NCI-H82 treated with DMSO at 0.1 percent for 48 hours (cell line): ENCODE data around the gene NCAM2.
"Not testable (repeated sequence)": the region's sequence is repeated elsewhere in the genome, so short reads cannot be mapped to it uniquely, and the experiment has no call there.

ENCODE experiments used
- DNase-seq: peaks from one replicate; lab custom pipeline; 2025; ENCODE audit not compliant: unreplicated experiment; lab: John Stamatoyannopoulos, UW

Gene NCAM2

DNA sequence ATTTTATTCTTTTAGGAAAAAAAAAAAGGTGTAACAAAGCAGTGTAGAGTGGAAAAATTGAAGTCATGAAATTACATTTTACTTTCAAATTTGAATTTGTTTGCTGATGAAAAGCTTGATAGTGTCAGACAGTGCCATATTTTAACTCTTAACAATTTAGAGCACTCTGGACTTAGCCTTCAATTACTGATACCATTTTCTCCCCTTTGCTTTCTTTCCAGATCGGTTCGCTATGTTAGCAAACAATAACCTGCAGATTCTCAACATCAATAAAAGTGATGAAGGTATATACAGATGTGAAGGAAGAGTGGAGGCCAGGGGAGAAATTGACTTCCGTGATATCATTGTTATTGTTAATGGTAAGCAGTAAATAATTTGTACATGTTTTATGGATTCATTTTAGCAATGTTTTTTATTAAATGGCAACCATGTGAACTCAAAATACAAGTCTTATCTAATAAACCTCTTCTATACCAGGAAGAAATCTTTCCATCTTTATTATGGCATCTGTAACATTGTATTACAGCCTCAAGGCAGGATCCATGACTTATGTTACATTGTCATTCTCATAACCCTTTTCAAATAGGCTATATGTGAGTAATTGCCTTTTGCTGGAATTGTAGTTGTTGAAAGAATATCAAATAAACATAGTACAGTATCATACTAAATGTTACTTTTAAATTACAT is 293.8 kb downstream of the NCAM2 start:
- DNase-seq, result no peak

DNA sequence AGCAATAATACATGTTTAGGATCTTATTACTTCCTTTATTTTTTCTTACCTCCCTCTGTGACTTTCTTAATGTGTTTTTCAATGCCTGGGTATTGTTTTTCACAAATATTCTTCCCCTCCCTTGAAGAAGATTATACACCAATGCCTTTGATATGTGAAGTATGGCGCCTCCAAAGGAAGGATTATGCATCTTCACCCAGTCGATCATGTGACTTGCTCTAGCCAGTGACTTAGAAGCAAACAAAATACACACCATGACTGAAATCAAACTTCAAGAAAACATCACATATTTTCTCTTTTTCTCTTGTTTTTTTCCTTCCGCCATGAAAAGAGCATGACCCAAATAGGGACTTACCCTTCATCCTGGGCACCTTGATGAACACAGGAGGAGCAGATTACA is 297.1 kb downstream of the NCAM2 start:
- DNase-seq, result no peak

DNA sequence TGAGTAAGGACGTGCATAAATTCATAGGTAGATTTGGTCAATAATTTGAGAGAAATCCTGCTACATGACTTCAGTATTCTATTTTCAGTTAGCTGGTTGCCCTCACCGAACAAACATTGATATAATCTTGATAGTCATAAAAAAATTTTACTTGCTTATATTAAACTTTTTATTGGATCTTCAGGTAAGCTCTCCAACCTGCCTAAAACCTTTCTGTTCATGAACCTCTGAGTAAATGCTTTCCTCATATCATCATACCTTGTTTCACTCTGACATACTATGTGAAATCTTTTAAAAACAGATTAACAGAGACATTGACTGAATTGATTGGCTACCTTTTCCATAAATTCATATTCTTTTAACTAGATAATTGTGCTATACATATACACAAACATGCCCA is 299.0 kb downstream of the NCAM2 start:
- no peak for DNase-seq

DNA sequence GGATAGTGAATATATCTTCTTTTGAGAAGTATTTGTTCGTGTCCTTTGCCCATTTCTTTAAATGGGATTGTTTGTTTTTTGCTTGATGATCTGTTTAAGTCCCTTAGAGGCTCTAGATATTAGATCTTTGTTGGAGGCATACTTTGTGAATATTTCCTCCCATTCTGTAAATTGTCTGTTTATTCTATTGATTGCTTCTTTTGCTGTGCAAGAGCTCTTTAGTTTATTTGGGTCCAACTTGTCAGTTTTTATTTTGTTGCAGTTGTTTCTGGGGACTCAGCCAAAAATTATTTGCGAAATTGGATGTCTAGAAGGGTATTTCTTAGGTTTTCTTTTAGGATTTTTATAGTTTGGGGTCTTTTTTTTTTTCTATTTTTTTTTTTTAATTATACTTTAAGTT is 302.8 kb downstream of the NCAM2 start:
- DNase-seq, result no peak

DNA sequence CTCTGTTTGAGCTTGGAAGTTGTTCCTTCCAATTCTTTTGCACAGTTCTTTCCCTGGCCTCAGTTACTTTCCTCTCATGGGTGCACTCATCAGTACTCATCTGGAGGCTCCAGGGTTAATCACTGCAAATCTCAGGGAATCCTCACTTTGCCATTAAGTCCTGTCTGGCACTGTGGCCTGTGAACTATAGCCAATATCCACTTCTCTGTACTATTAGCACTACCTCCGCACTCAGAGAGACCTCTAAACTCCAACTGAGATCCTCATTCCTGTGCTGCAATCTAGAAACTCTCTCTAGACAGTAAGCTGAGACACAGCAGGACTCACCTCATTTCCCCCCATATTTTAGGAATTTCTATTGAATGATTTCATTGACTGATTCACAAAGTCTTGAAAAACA is 311.3 kb downstream of the NCAM2 start:
- no peak for DNase-seq

DNA sequence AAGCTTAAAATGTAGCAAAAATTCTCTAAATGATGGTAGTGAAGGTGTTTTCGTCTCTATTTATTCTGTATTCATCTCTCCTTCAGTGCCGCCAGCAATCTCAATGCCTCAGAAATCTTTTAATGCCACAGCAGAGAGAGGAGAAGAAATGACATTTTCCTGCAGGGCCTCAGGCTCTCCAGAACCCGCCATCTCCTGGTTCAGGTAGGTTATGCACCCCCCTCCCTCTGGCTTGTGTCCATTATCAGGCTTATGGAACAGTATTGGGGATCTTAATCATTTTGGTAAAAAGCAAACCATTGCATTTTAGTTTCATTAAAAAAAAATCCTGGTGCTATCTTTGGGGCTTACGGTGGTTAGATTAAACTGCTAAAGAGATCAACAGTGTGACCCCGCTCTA is 326.1 kb downstream of the NCAM2 start:
- DNase-seq, result no peak

DNA sequence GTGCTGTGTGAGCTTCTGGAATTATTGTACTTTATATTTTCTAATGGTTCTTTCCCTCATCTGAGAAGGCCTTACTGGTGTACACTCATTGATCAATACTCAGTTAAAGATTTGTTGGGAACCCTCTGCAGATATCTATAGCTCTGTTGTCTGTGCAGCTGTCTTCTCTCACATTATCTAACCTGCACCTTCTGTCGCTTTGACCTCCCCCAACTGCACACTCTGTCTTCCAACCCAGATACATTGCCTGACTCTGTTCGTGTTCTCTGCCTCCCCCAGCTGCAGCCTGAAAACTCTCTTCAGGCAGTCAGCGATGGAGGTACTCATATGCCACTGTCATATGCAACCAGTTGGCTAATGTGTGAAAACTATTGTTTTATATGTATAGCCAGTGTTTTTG is 334.3 kb downstream of the NCAM2 start:
- no peak for DNase-seq

DNA sequence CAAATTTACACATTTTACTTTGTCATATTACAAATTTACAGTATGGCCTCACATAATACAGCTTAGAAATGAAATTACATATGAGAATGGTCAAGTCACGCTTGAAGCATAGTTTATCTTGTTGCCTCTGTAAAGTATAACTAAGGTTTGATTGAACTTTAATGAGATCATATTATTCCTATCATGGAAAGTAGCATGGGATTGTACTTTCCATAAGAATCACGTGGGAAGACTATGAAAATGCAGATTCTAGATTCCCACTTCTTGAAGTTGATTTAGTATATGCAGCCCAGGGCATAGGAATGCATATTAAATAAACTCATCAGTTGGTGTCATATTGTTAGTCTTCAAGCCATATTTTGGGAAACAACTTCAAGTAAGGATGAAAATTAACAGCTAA is 342.8 kb downstream of the NCAM2 start:
- DNase-seq, result no peak

DNA sequence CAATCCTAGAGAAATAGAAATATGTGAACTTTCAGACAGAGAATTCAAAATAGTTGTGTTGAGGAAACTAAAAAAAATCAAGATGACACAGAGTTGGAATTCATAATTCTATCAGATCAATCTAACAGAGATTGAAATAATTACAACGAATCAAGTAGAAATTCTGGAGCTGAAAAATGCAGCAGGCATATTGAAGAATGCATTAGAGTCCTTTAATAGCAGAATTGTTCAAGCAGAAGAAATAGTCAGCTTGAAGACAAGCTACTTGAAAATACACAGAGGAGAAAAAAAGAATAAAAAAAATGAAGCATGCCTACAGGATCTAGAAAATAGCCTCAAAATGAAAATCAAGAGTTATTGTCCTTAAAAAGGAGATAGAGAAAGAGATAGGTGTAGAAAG is 347.1 kb downstream of the NCAM2 start:
- DNase-seq, result no peak

DNA sequence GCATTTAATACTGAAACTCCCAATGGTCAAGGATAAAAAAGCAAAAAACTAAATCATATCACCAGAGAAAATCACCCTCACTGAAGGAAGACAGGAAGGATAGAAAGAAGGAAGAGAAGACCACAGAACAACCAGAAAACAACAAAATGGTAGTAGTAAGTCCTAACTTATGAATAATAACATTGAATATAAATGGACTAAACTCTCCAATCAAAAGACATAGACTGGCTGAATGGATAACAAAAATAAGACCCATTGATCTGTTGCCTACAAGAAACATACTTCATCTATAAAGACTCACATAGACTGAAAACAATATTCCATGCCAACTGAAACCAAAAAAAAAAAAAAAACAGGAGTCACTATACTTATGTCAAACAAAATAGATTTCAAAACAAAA is 347.7 kb downstream of the NCAM2 start:
- no peak for DNase-seq

DNA sequence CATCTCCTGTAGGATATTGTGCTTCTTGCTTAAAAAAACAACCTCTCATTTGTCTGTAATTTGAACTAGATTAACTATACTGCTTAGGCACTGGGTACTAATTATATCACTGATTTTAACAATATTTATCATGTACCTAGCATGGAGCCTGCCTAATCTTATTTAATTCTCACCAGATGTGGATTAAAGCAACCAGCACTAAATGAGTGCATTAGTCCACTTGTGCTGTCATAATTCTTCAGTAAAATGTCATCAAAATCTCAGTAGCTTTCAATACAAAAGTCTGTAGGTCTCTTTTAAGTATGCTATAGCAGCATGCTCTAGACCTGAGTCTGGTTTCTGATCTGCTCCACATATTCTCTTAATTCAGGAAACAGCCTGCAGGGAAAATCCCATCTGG is 368.1 kb downstream of the NCAM2 start:
- DNase-seq, result peak; percentile 53

DNA sequence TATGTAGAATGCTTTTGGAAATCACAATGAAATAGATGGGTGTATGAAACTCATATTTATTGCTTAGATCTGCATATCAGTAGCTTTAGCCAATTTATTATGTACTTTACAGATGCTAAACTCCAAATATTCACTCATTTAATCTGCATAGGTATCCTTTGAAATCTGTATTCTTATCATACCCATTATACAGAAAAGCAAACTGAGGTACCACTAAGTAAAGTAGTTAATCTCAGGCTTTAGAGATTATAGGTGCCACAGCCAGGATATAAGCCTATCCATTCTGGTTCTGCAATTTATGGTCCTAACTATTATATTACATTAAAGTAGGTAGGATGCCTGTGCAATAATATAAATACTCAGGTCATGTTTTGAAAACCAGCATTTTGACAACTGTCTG is 369.4 kb downstream of the NCAM2 start:
- DNase-seq, result no peak

DNA sequence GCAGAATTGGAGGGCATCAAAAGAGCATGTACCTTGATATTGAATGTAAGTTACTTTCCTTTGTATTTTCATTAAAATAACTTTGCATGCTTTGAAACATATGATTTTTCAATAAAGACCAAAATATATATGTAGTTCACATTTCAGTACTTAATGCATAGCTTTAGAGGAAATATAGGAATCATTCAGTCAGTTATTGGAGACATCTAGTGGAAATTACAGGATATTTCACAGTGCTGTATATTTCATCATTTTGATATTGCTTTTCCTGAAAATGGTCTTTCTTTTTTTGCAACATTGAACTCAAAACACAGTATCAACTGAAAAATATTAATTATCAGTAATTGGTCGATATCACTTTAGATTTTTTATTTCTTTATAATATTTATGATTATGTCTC is 375.8 kb downstream of the NCAM2 start:
- no peak for DNase-seq

DNA sequence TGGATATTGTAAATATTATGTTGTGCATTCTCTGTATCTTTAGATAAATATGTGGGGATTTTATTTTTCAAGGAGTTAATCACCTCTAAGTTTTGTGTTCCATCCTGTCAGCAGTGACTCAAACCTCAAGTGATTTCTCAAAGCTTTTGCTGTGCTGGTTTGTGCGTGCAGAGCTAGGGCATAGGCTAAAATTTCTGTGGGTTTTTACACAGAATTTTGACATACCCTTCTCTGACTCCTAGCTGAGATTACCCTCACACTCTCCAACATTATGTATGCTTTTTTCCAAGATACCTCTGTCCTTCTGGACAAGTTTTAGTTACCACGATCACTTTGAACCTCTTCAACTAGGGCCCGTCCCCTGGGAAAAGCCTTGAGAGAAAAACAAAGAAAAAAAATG is 384.9 kb downstream of the NCAM2 start:
- no peak for DNase-seq

DNA sequence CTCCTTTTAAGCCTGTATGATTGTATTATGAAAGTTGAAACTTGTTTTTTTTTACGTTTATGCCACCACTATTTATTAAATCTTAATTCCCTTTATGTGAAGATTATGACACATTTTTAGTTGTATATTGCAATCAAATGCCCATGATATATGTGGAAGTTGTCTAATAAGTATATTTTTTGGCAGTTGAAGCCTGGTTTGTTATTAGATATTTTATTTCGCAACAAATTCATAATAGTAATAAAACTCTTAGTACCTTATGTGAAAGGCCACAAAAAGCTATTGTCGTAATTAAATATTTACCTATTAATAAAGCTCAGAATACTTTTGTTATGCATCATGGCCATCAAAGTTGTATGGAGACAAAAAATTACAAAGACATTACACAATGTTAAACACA is 386.8 kb downstream of the NCAM2 start:
- no peak for DNase-seq

DNA sequence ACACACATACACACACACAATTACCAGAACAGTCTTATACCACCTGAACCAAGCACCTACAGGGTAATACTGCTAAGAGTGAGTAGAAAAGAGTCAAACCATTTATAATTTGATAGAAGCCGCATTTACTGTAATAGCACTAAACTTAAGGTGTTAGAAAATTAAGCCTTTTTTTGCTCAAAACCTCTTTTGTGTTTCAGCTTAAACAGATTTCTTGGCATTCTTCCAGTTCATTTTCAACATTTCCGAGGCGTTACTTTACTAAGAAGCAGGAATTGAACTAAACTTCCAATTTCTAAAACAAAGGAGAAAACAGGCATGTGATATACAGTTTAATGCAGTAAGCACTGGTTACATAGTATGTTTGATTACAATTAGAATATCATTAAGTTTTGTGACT is 387.2 kb downstream of the NCAM2 start:
- DNase-seq, result no peak

DNA sequence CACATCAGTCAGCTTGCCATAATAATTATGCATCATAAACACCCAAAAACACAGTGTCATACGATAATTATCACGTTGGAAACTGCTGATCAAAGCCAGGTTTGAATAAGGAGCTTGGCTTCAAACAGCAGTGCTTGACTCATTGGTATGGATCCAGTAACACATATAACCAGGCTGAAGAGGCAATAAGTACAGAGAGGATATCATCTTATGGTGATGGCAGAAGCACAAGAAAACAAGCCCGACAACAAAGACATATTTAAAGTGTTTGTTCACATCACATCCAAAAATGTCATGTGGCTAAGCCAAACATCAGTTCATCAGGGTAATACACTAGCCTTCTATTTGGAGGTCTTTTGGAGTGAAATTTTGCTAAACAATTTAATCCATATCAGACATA is 389.7 kb downstream of the NCAM2 start:
- DNase-seq, result no peak

DNA sequence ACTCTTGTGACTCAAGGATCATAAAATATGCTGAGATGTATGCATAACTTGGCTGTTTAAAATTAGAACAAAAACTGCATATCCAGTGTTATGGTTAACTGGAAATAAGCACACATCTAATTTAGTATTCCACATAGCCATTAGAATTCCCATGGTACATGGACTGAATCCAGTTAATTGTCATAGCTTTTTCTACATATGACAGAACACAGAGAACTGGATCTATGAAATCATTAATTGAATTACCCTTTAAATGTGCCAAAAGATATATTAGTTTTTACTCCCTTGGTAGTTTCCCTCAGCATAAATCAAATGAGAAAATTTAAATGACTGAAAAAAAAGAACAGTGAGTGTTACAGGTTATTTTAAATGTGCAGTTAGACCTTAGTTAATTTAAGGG is 395.9 kb downstream of the NCAM2 start:
- no peak for DNase-seq

DNA sequence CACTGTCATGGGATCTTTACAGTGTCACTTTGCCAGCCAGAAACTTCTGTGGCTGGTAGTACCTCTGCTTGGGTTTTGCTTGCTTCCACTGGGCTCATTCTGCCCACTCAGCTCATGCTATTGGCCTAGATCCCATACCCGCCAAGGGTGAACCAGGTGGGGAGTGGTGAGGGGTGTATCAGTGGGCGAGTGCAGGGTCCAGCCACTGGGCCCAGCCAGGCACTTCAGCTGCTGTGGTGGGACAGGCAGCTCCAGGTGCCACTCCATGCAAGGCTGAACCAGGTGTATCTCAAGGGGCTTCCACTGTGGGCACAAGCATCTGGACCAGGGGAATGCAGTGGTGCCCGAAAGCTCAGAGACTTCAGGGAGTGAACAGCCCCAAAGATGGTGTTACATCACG is 398.2 kb downstream of the NCAM2 start:
- no peak for DNase-seq

DNA sequence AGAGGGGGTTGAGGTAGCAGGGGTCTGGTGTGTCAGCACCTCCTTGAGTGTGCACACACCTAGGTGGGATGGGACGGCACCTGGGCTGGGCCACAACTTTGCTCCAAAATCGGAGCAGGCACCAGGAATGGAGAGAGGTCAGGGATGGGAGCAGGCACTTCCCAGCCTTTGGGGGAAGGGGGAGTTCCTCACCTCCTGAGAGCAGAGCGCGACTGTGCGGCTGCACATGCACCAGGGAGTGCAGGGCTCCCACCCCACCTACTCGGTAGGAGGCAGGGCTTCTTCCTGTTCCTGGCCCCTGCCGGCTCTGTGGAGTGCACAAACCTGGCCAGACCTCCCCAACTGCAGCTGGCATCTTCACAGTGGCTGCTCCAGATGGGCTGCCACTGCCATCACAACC is 399.3 kb downstream of the NCAM2 start:
- DNase-seq, result no peak

DNA sequence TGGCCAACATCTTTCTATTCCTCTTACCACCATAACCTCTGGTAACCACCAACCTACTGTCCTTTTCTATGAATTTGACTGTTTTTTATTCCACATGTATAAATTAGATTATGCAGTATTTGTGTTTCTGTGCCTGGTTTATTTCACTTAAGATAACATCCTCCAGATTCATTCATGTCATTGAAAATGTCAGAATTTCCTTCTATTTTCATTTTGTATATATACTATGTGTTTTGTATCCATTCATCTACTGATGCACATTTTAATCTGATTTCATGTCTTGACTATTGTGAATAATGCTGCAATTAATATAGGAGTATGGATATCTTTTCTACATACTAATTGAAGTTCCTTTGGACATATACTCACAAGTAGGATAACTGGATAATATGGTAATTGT is 403.2 kb downstream of the NCAM2 start:
- no peak for DNase-seq

DNA sequence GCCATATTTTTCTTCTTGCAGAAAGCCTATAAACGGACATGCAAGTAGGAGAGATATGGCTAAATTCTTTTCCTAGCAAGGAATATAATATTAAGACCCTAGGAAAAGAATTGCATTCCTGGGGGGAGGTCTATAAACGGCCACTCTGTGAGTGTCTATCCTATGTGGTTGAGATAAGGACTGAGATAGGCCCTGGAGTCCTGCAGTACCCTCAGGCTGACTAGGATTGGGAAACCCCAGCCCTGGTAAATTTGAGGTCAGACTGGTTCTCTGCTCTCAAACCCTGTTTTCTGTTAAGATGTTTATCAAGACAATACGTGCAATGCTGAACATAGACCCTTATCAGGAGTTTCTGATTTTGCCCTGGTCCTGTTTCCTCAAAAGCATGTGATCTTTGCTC is 404.0 kb downstream of the NCAM2 start:
- not testable (repeated sequence) for DNase-seq

DNA sequence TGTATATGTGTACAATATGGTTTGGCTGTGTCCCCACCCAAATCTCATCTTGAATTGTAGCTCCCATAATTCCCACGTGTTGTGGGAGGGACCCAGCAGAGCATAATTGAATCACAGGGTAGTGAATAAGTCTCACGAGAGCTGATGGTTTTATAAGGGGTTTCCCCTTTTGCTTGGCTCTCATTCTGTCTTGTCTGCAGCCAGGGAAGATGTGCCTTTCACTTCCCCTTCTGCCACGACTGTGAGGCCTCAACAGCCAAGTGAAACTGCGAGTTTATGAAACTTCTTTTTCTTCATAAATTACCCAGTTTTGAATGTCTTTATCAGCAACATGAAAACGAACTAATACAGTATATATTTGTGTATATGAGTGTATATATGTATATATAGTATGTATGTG is 406.1 kb downstream of the NCAM2 start:
- not testable (repeated sequence) for DNase-seq

DNA sequence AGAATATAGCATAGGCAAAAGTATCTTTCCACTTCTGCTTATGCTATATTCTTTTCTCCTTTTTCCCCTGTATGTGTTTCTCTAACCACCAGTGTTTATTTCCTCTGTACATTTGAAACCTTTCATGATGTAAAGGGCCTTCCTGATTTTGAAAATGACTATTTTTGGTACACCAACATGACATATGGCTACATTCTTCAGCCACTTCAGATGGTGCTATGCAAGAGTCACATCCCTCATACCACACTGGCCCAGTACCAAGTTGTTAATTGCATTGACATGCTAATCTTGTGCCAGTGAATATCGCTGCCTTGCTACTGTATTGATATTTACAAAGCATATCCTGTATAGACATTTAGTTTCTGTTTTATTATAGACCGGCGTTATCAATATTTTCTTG is 408.7 kb downstream of the NCAM2 start:
- no peak for DNase-seq
